Activated CD4-positive, CD25-positive, alpha-beta regulatory T cell treated with anti-CD3 and anti-CD28 coated beads, Interleukin-2, amount 50 U/mL, for 16 hours (primary cell): Measurements from ENCODE around the gene PCSK5.
"Not testable (repeated sequence)": the region's sequence is repeated elsewhere in the genome, so short reads cannot be mapped to it uniquely, and the experiment has no call there.

Experiments
- DNase-seq: peaks from one replicate; pipeline ENCODE4 v3.0.0-alpha.2; 2020; ENCODE audit warnings: low read depth, low spot score

Gene PCSK5

DNA sequence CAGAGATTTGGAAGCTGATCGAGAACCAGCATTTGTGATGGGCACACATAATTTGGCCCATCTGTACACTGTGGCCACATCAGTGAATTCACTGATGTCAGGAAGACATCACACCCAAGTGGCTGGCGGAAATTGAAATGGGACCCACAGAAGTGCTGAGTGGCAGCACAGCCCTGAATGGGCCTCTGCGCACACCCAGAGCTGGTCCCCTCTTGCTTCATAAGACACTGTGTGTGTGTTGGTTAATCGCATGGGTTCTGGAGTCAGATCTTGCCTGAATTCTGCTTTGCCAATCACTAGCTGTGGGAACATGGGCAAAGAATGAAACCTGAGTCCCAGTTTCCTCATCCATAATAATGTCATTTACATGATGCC lies 72.2 kb downstream of the PCSK5 start:
- no peak for DNase-seq

- not testable (repeated sequence) for DNase-seq
These were observed 72.8 kb downstream of the PCSK5 start for GRCh38 chr9:75963321-75963720.

- no peak for DNase-seq
These were observed 74.0 kb downstream of the PCSK5 start for GRCh38 chr9:75964427-75964826.

DNA sequence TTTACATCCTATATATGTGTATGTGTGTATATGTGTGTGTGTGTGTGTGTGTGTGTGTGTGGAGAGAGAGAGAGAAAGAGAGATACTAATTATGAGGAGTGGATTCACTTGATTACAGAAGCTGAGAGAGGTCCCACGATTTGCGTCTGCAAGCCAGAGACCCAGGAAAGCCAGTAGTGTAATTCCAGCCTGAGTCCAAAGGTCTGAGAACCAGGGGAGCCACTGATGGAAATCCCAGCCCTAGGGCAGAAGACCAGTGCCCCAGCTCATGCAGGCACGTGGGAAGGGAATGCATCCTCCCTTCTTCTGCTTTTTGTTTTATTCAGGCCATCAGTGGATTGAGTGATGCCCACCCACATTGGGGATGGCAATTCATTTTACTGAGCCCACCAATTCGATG lies 74.8 kb downstream of the PCSK5 start:
- DNase-seq: no peak

GRCh38 chr9:75967556-75967955 lies 77.1 kb downstream of the PCSK5 start:
- DNase-seq: no peak

- no peak for DNase-seq
These were observed 83.7 kb downstream of the PCSK5 start for GRCh38 chr9:75974016-75974766.

- DNase-seq: no peak
These were observed 84.6 kb downstream of the PCSK5 start for GRCh38 chr9:75975071-75975470.

- DNase-seq: no peak
These were observed 86.1 kb downstream of the PCSK5 start for GRCh38 chr9:75976549-75976948.

DNA sequence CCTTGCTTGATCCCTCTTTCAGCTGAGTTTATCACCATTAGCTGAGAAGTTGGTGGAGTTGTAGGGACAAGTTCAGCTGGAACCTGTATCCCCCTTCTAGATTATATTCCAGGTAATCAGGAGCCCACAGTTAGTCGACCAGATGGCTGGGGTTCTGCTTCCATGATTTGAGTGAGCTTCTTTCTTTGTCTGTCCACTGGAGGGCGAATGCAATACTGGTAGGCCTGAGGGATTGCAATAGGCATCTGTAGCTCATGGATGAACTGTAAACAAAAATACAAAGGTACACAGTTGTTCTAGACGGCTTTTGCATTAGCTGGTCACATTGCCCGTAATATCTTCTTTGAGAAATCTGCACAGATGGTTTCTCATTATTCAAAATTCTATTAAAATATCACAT lies 88.9 kb downstream of the PCSK5 start:
- DNase-seq: no peak

DNA sequence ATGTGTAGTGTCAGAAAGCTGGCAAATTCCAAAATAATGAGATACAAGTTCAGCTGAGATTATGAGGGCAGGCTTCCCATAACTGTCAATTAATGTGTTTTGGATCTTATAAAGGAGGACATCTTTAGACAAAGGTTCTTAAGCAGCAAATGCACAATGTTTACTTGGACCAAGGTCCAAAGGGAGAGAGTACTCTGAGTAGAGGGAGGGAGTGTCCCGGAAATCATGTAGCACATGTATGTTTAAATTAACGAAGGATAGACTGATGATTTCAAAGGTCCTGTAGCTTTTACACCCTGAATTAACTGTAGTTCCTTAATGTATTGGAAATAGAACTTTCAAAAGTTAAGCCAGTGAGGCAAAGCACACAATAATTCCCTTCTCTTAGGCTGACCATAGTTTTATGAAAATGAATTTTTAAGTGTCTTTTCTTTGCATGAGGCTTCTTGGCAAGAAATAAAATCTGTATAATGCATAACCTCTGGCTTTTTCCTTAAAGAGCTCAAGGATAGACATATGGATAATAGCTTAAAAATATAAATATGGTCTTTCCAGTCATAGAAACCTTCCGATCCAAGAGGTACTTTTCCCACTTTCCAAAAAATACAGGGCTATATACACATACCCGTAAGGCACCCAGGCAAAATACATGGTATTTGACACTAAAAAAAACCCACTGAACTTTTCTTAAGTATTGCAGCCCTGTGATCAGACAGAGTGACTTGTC lies 93.0 kb downstream of the PCSK5 start:
- no peak for DNase-seq

GRCh38 chr9:75985515-75985914 lies 95.0 kb downstream of the PCSK5 start:
- DNase-seq: no peak

- no peak for DNase-seq
These were observed 98.2 kb downstream of the PCSK5 start for GRCh38 chr9:75988663-75989062.

DNA sequence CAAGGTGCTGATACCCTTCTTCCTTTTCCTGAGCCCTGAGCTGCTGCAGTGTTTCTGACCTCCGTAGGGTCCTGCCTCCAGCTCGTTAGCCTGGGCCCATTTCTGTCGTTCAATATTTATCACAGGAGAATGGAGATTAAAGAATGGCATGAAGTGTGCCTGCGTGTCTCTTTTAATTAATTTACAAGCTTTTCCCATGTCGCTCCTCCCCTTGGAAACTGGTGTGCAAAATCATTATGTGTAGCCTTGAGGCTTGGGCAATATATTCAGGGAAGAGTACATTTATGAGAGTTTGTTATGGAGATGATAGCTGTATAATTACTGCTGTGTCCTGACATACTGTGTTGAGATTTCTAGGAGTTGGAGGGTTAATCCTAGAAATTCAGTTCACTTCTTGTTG lies 99.7 kb downstream of the PCSK5 start:
- no peak for DNase-seq

DNA sequence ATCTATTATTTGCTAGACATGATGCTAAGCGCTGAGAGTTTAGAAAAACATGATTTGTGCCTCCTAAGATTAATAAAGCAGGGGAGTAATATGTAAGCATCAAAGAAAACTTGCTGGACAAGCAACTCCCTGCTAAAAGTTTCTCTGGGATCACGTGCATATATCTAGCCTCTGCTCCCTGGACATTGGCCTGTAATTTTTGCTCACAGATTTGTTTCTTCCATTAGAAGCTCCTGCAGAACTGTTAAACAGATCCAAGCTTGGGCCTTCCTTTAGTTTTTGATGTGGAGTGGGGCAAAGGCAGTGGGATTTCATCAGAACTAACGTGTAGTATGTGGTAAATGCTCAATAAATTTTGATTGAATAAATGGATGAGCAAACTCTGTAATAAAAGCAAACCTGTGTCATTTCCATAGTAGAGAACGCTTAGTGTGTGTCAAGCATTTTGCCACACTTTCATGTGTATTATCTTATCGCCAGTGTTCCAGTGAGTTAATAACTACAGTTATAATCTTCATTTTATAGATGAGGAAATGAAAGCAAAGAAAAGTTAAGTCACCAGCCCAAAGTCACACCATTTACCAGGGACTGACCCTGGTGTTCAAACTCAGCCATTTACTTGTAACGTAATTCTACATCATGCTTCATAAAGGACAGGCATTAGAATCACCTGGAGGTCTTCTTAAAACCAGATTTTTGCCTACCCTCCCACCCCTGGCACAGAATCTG lies 100.3 kb downstream of the PCSK5 start:
- no peak for DNase-seq

- no peak for DNase-seq
These were observed 102.2 kb downstream of the PCSK5 start for GRCh38 chr9:75992482-75993206.

DNA sequence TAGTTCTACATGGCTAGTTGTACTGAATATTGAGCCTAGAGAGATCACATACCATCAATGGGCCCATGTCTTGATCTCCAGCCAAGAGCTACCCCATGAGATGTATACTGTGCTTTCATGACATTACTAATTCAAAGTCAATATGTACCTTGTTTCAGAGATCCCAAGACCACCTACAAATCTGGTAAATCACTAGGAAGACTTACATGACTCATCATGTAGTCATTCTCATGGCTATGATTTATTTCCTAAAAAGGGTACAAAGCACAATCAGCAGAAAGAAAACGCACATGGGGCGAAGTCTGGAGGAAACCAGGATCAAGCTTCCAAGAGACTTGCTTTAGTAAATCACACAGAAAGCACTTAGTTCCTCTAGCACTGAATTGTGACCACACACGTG lies 103.0 kb downstream of the PCSK5 start:
- no peak for DNase-seq

GRCh38 chr9:75995066-75995465 lies 104.6 kb downstream of the PCSK5 start:
- no peak for DNase-seq

DNA sequence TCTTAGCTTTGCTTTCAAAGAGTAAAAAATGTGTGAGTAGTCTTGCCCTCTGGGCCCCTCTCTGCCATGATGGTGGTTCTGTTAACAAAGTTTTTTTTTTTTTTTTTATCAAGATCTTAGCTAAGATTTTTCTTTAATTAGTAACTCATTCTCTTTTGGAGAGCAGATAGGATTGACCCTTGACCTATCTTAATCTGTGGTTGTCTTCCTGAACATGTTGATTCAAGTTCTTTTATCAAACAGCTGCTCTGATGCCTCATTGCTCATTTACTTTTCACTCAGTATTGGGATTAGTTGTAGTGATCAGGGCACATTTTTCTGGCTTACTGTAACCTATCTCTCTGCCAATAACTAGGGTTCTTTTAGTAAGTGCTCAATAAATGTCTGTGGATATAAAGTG lies 106.3 kb downstream of the PCSK5 start:
- DNase-seq: no peak

GRCh38 chr9:75997206-75997605 lies 106.7 kb downstream of the PCSK5 start:
- no peak for DNase-seq

GRCh38 chr9:75998096-75998780 lies 107.8 kb downstream of the PCSK5 start:
- DNase-seq: no peak

- no peak for DNase-seq
These were observed 111.0 kb downstream of the PCSK5 start for GRCh38 chr9:76001459-76001858.
